BLaER1 treated with 17β-estradiol and CSF1 and Interleukin-3, amounts not matched to agents 10 nM and 100 nM (cell line): ENCODE measurements around the gene FBLN5.
"Not testable (repeated sequence)": the region's sequence is repeated elsewhere in the genome, so short reads cannot be mapped to it uniquely, and the experiment has no call there.

Experiments
- H3K27ac ChIP-seq, 11 experiments: shearing (Covaris generic); formaldehyde crosslinking; 2 replicates each; pipeline ENCODE4 v1.8.1; 2022
- H3K27me3 ChIP-seq, 11 experiments: shearing (Covaris generic); formaldehyde crosslinking; 2 replicates each; pipeline ENCODE4 v1.8.1; 2022
- H3K36me3 ChIP-seq, 11 experiments: shearing (Covaris generic); formaldehyde crosslinking; 2 replicates each; pipeline ENCODE4 v1.8.1; 2022
- H3K4me1 ChIP-seq, 10 experiments: shearing (Covaris generic); formaldehyde crosslinking; 2 replicates each; pipeline ENCODE4 v1.8.1; 2022
- H3K4me2 ChIP-seq, 11 experiments: shearing (Covaris generic); formaldehyde crosslinking; 2 replicates each; pipeline ENCODE4 v1.8.1; 2022
- H3K4me3 ChIP-seq, 10 experiments: shearing (Covaris generic); formaldehyde crosslinking; 2 replicates each; pipeline ENCODE4 v1.8.1; 2022
- H3K9ac ChIP-seq, 11 experiments: shearing (Covaris generic); formaldehyde crosslinking; 2 replicates each; pipeline ENCODE4 v1.8.1; 2022
- H3K9me3 ChIP-seq, 11 experiments: shearing (Covaris generic); formaldehyde crosslinking; replicated peaks in 1 of 11; 2 replicates each; pipeline ENCODE4 v1.8.1; 2022
- H4K20me1 ChIP-seq, 11 experiments: shearing (Covaris generic); formaldehyde crosslinking; 2 replicates each; pipeline ENCODE4 v1.8.1; 2022
- Cebpa-rat ChIP-seq, 11 experiments: shearing (Covaris generic); IDR thresholded peaks; 2 replicates each; pipeline ENCODE4 v1.8.1; 2022

FBLN5 gene

DNA sequence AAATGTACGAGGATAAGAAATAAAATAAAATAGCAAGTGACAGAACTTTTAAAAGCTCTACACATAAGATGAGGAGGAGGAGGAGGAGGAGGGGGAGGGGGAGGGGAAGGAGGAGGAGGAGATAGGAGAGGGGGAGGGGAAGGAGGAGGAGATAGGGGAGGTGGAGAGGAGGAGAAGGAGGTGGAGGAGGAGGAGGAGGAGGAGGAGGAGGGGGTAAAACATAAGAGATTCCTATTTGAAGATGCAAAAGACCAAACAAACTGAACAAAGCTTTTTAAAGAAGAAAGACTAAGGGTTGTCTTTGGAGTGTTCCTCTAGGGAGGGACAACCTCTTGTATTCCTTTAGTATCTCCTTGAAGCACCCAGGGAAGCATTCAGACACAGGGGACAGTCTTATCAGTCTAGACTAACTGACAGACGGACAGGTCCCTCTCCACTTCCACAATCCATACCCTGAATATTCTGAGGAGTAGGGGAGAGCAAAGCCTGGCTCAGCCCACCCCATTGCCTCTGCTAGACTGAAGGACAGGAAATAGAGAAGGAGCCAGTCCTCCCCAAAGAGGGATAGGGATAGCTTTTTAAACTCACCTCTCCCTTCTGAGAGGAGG lies 93.1 kb downstream of the FBLN5 start:
- Histone ChIP-seq H3K4me2 (no peak overlapping the region), H3K27me3 (no peaks in the 10 kb centered on the region)
- TF ChIP-seq Cebpa-rat (IDR thresholded peaks at IDR 0.05): no peak

DNA sequence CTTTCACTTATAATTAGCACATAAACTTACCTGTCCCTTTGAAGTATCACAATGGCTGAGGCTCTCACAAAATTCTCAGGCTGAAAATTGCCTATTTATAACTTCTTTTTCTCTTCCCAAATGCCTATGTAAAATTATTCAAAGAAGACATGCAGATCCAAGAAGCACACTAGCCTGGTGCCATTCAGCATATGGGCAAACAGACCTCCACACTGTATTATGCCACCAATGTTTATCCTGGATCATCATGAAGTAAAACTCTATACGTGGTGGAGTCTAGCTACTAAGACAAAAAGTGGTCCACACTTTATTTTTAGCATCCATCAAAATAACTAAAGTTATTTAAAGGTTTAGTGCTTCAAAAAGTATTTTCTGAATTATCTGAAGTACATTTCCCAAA lies 95.9 kb downstream of the FBLN5 start:
- H3K27me3 ChIP-seq: no peaks in the 10 kb centered on the region
- no peaks in the 10 kb centered on the region for H3K9me3 ChIP-seq
- no peak overlapping the region for H3K4me2 ChIP-seq
- no peak overlapping the region for H3K27ac ChIP-seq
- H3K36me3 ChIP-seq: no peaks in the 10 kb centered on the region
- no peak overlapping the region for H3K9ac ChIP-seq
- H3K4me3 ChIP-seq: no peak overlapping the region
- no peak for TF ChIP-seq Cebpa-rat (IDR thresholded peaks at IDR 0.05)
- no peaks in the 10 kb centered on the region for H4K20me1 ChIP-seq
- peaks cover 0 to 12% (median 5%) of the 10 kb centered on the region in 10 experiments; a peak in 11 of 20 replicates for H3K4me1 ChIP-seq

More for the DNA sequence above, 93.1 kb downstream of the FBLN5 start:
- peaks cover 0 to 14% (median 7%) of the 10 kb centered on the region in 10 experiments; a peak in 11 of 20 replicates for H3K4me1 ChIP-seq
- no peak overlapping the region for H3K27ac ChIP-seq
- H3K36me3 ChIP-seq: no peaks in the 10 kb centered on the region
- no peaks in the 10 kb centered on the region for H4K20me1 ChIP-seq
- no peak overlapping the region for H3K9ac ChIP-seq
- no peaks in the 10 kb centered on the region for H3K9me3 ChIP-seq
- H3K4me3 ChIP-seq: no peak overlapping the region

DNA sequence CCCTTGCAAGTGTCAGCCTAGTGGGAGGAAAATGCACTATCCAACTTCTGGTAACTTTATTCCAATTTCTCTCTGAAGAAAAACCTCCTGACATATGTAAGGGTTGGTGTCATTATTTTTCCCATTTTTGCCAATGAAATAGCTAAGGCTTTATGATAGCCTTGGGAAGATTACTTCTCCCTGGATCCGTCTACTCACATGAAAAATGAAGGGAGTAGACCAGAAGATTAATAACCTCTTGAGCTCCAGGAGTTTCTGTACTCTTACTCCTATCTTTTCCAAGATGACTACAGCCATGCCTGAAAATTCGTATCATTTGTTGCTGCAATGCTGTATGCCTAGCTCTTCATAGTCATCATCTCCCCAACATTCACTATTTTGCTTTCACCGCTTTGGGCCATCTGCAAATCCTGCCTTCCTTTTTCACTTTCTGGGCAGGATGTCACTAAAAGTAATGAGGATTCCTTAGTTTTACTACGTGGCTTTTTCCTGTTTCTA lies 98.9 kb downstream of the FBLN5 start:
- H3K4me1 ChIP-seq: peaks cover 0 to 18% (median 6%) of the 10 kb centered on the region in 10 experiments; a peak in 13 of 20 replicates

DNA sequence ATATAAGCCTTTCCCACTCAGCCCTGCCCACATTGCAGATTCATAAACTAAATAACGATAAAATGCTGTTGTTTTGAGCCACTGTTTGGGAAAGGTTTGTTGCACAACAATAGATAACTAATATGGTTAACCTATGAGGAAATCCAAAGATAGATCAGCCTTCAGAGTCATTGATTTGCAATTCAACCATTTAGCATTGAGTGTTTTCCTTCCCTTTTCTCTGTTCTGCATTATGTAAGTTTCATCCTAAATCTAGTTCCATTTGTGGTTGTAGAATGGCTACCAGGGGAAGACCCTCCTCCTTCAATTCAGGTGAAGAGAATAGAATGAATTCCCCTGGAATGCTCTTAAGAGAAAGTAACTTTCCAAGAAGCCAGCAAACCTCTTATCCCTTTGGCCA lies 99.8 kb downstream of the FBLN5 start:
- H3K4me2 ChIP-seq: peak overlapping the region in 5 of 11 experiments; percentile 36 to 62 (median 48); a peak in 9 of 22 replicates
- no peaks in the 10 kb centered on the region for H3K36me3 ChIP-seq
- no peak for TF ChIP-seq Cebpa-rat (IDR thresholded peaks at IDR 0.05)
- no peaks in the 10 kb centered on the region for H3K9me3 ChIP-seq
- H3K27ac ChIP-seq: no peak overlapping the region
- no peaks in the 10 kb centered on the region for H4K20me1 ChIP-seq
- H3K4me3 ChIP-seq: no peak overlapping the region
- H3K4me1 ChIP-seq: peaks cover 0 to 27% (median 9%) of the 10 kb centered on the region in 10 experiments; a peak in 13 of 20 replicates
- no peaks in the 10 kb centered on the region for H3K27me3 ChIP-seq
- no peak overlapping the region for H3K9ac ChIP-seq

More for the DNA sequence above, 98.9 kb downstream of the FBLN5 start:
- no peaks in the 10 kb centered on the region for H3K36me3 ChIP-seq
- H3K4me3 ChIP-seq: no peak overlapping the region
- H3K27ac ChIP-seq: no peak overlapping the region
- TF ChIP-seq Cebpa-rat (IDR thresholded peaks at IDR 0.05): no peak
- no peaks in the 10 kb centered on the region for H4K20me1 ChIP-seq
- H3K9ac ChIP-seq: no peak overlapping the region
- H3K4me2 ChIP-seq: peak overlapping the region in 1 of 11 experiments; percentile 57; a peak in 1 of 22 replicates
- H3K27me3 ChIP-seq: no peaks in the 10 kb centered on the region
- H3K9me3 ChIP-seq: no peaks in the 10 kb centered on the region

DNA sequence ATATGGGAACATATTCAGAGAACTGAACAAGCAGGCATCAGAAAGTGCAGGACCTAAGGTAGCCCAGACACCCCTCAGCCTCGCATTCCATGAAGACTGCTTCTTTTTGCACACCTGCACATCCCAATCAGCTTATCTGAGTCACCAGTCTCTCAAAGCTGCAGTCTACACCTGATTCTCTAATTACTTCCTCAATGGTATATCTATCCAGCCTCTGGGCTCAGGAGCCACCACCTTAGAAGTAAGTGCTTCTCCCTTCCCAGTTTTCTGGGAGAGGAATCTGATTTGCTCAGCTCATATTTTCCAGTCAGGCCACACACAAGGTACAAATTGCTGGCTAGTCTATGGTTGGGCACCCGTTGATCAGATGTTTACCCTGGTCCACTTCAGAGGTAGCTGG lies 101.8 kb downstream of the FBLN5 start:
- H3K4me3 ChIP-seq: no peak overlapping the region
- no peak overlapping the region for H3K27ac ChIP-seq
- no peaks in the 10 kb centered on the region for H3K36me3 ChIP-seq
- H3K9me3 ChIP-seq: no peaks in the 10 kb centered on the region
- TF ChIP-seq Cebpa-rat (IDR thresholded peaks at IDR 0.05): no peak
- H3K9ac ChIP-seq: no peak overlapping the region
- H3K4me1 ChIP-seq: peaks cover 0 to 31% (median 9%) of the 10 kb centered on the region in 10 experiments; a peak in 13 of 20 replicates
- H3K4me2 ChIP-seq: no peak overlapping the region
- no peaks in the 10 kb centered on the region for H3K27me3 ChIP-seq
- no peaks in the 10 kb centered on the region for H4K20me1 ChIP-seq

DNA sequence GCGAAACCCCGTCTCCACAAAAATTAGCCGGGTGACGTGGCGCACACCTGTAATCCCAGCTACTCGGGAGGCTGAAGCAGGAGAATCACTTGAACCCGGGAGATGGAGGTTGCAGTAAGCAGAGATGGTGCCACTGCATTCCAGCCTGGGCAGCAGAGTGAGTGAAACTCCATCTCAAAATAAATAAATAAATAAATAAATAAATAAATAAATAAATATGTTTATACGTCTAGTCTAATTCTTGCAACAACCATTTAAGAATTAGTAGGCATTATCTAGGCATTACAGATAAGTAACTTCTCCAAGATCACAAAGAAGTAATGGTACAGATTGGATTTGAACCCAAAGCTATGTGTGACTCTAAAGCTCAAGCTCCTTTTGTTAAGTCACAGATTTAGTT lies 102.4 kb downstream of the FBLN5 start:
- H3K4me1 ChIP-seq: peaks cover 0 to 31% (median 9%) of the 10 kb centered on the region in 10 experiments; a peak in 13 of 20 replicates
- H3K27ac ChIP-seq, H3K4me3 ChIP-seq, H4K20me1 ChIP-seq, H3K9ac ChIP-seq, H3K9me3 ChIP-seq, H3K4me2 ChIP-seq, H3K27me3 ChIP-seq, H3K36me3 ChIP-seq: not testable (repeated sequence)

DNA sequence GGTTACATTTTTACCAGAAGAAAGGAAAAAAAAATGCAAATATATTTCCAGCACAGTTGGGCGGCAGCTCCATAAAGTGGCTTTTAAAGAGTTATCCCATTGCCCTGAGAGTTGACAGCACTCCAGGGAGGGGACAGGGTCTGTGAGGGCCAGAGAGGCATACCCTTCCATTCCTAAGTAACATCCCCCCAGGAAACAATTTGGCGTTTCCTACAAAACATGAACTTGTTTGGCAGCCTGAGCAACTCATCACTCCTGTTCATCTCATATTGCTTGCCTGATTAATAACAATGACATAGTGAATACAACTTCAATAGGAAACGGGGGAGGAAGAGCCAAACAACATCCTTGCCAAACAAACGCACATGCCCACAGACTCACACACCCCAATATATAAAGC lies 103.5 kb downstream of the FBLN5 start:
- H3K4me3 ChIP-seq: no peak overlapping the region
- H4K20me1 ChIP-seq: no peaks in the 10 kb centered on the region
- no peak for TF ChIP-seq Cebpa-rat (IDR thresholded peaks at IDR 0.05)
- H3K9me3 ChIP-seq: 0 out of 22 replicates have a peak, but pooled peaks cover 0 to 5% (median 0%) of the 10 kb centered on the region in 11 experiments
- no peak overlapping the region for H3K27ac ChIP-seq
- no peaks in the 10 kb centered on the region for H3K36me3 ChIP-seq
- no peak overlapping the region for H3K9ac ChIP-seq
- H3K27me3 ChIP-seq: no peaks in the 10 kb centered on the region
- H3K4me1 ChIP-seq: peaks cover 0 to 31% (median 9%) of the 10 kb centered on the region in 10 experiments; a peak in 13 of 20 replicates
- H3K4me2 ChIP-seq: peak overlapping the region in 6 of 11 experiments; percentile 2 to 34 (median 18); a peak in 3 of 22 replicates

DNA sequence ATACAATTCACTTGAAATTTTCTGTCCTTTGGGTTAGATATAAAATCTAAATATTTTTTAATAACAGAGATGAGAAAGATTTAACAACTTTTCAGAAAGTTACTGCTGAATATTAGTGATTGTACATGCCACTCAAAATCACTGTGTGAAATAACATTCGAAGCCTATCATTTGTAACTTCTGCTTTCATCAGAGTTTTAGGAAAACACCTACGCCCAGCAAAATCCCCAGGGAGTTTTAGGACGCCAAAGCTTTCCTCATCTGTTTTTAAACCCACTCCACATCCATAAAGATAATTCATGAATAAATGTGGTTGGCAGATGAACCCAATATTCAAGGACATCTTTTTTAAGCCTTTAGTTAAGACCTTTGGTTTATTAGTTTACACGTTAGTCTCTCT lies 104.1 kb downstream of the FBLN5 start:
- peak overlapping the region in 8 of 11 experiments; percentile 0 to 37 (median 18); a peak in 7 of 22 replicates for H3K4me2 ChIP-seq
- H3K9me3 ChIP-seq: 0 out of 22 replicates have a peak, but pooled peaks cover 0 to 5% (median 0%) of the 10 kb centered on the region in 11 experiments
- no peak overlapping the region for H3K27ac ChIP-seq
- H4K20me1 ChIP-seq: no peaks in the 10 kb centered on the region
- no peak overlapping the region for H3K9ac ChIP-seq
- TF ChIP-seq Cebpa-rat (IDR thresholded peaks at IDR 0.05): no peak
- no peaks in the 10 kb centered on the region for H3K36me3 ChIP-seq
- H3K4me1 ChIP-seq: peaks cover 0 to 31% (median 9%) of the 10 kb centered on the region in 10 experiments; a peak in 13 of 20 replicates
- H3K4me3 ChIP-seq: no peak overlapping the region
- H3K27me3 ChIP-seq: no peaks in the 10 kb centered on the region

DNA sequence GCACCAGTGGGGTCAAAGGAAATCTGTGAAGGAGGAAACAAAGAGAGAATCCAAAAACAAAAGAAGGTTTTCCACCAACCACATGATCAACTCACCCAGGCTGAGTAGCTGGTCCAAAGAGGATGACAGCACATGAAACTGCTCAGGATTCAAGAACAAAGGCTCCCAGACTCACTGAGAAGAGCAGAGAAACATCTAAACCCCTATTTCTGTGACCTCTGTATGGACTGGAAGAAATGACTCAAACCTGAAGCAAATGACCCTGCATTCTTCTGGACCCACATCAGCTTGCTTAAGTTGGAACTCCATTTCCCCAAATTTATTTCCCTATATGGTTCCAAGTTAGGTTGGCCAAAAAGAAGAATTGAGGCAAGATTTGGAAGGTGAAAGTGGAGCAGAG lies 106.4 kb downstream of the FBLN5 start:
- Histone ChIP-seq H3K4me2 (no peak overlapping the region), H3K27ac (no peak overlapping the region), H3K4me1 (peaks cover 0 to 22% (median 6%) of the 10 kb centered on the region in 10 experiments; a peak in 9 of 20 replicates), H3K4me3 (no peak overlapping the region), H3K9me3 (peaks cover 1 to 13% (median 2%) of the 10 kb centered on the region in 11 experiments; a peak in 18 of 22 replicates), H3K36me3 (no peaks in the 10 kb centered on the region), H3K27me3 (no peaks in the 10 kb centered on the region), H3K9ac (no peak overlapping the region), H4K20me1 (no peaks in the 10 kb centered on the region)
- TF ChIP-seq Cebpa-rat (IDR thresholded peaks at IDR 0.05): no peak
